ENCODE measurements around the gene KCNMB4.

The KCNMB4 gene

GRCh38 chr12:70365648-70366518, at the start of gene KCNMB4:
KCNMB4 (plus strand) TSS chr12:70366290; CDS start chr12:70366735, 445 bp downstream.
- peak; percentile 81 for DNase-seq (ENCODE audit: low spot score)

- no peak for DNase-seq (ENCODE audit: low spot score)
Measured at GRCh38 chr12:70317781-70318180, 48.3 kb upstream of the KCNMB4 start.

- no peak for DNase-seq (ENCODE audit: low spot score)
Measured at GRCh38 chr12:70319605-70320004, 46.5 kb upstream of the KCNMB4 start.

- no peak for DNase-seq (ENCODE audit: low spot score)
Measured at GRCh38 chr12:70321191-70321590, 44.9 kb upstream of the KCNMB4 start.

- DNase-seq (ENCODE audit: low spot score), result no peak
Measured at GRCh38 chr12:70327541-70327940, 38.5 kb upstream of the KCNMB4 start.

- DNase-seq (ENCODE audit: low spot score), result no peak
Measured at GRCh38 chr12:70329728-70330127, 36.4 kb upstream of the KCNMB4 start.

GRCh38 chr12:70330158-70330557, 35.9 kb upstream of the KCNMB4 start:
- DNase-seq (ENCODE audit: low spot score), result no peak

- no peak for DNase-seq (ENCODE audit: low spot score)
Measured at GRCh38 chr12:70332236-70332635, 33.9 kb upstream of the KCNMB4 start.

- no peak for DNase-seq (ENCODE audit: low spot score)
Measured at GRCh38 chr12:70334742-70335141, 31.3 kb upstream of the KCNMB4 start.

GRCh38 chr12:70338531-70338930, 27.6 kb upstream of the KCNMB4 start:
- DNase-seq (ENCODE audit: low spot score), result no peak

GRCh38 chr12:70351076-70351475, 15.0 kb upstream of the KCNMB4 start:
- no peak for DNase-seq (ENCODE audit: low spot score)

GRCh38 chr12:70353780-70354660, 12.1 kb upstream of the KCNMB4 start:
- no peak for DNase-seq (ENCODE audit: low spot score)

- DNase-seq (ENCODE audit: low spot score), result peak; percentile 3
Measured at GRCh38 chr12:70354787-70355186, 11.3 kb upstream of the KCNMB4 start.

GRCh38 chr12:70355972-70356371, 10.1 kb upstream of the KCNMB4 start:
- no peak for DNase-seq (ENCODE audit: low spot score)

GRCh38 chr12:70359458-70360197, 6.5 kb upstream of the KCNMB4 start:
- no peak for DNase-seq (ENCODE audit: low spot score)

GRCh38 chr12:70360218-70360617, 5.9 kb upstream of the KCNMB4 start:
- no peak for DNase-seq (ENCODE audit: low spot score)

- DNase-seq (ENCODE audit: low spot score), result peak; percentile 2
Measured at GRCh38 chr12:70364695-70365397, 1.2 kb upstream of the KCNMB4 start.

GRCh38 chr12:70365398-70365647, 767 bp upstream of the KCNMB4 start:
- no peak for DNase-seq (ENCODE audit: low spot score)

- peak; percentile 50 for DNase-seq (ENCODE audit: low spot score)
Measured at GRCh38 chr12:70366581-70367257, 629 bp downstream of the KCNMB4 start.

- peak; percentile 15 for DNase-seq (ENCODE audit: low spot score)
Measured at GRCh38 chr12:70367258-70368141, 1.4 kb downstream of the KCNMB4 start.

Measured in GM03348 (cell line).